Measurements from ENCODE around the gene FARP1. TPM values are rescaled to one million over a fixed set of nuclear protein-coding genes. Genes with fewer than 3 reads are reported as not detected.

The FARP1 gene, protein sequence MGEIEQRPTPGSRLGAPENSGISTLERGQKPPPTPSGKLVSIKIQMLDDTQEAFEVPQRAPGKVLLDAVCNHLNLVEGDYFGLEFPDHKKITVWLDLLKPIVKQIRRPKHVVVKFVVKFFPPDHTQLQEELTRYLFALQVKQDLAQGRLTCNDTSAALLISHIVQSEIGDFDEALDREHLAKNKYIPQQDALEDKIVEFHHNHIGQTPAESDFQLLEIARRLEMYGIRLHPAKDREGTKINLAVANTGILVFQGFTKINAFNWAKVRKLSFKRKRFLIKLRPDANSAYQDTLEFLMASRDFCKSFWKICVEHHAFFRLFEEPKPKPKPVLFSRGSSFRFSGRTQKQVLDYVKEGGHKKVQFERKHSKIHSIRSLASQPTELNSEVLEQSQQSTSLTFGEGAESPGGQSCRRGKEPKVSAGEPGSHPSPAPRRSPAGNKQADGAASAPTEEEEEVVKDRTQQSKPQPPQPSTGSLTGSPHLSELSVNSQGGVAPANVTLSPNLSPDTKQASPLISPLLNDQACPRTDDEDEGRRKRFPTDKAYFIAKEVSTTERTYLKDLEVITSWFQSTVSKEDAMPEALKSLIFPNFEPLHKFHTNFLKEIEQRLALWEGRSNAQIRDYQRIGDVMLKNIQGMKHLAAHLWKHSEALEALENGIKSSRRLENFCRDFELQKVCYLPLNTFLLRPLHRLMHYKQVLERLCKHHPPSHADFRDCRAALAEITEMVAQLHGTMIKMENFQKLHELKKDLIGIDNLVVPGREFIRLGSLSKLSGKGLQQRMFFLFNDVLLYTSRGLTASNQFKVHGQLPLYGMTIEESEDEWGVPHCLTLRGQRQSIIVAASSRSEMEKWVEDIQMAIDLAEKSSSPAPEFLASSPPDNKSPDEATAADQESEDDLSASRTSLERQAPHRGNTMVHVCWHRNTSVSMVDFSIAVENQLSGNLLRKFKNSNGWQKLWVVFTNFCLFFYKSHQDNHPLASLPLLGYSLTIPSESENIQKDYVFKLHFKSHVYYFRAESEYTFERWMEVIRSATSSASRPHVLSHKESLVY
- total RNA-seq = 10 to 100 TPM; 28.3 to 69.2 (median 36.4) TPM

DNA sequence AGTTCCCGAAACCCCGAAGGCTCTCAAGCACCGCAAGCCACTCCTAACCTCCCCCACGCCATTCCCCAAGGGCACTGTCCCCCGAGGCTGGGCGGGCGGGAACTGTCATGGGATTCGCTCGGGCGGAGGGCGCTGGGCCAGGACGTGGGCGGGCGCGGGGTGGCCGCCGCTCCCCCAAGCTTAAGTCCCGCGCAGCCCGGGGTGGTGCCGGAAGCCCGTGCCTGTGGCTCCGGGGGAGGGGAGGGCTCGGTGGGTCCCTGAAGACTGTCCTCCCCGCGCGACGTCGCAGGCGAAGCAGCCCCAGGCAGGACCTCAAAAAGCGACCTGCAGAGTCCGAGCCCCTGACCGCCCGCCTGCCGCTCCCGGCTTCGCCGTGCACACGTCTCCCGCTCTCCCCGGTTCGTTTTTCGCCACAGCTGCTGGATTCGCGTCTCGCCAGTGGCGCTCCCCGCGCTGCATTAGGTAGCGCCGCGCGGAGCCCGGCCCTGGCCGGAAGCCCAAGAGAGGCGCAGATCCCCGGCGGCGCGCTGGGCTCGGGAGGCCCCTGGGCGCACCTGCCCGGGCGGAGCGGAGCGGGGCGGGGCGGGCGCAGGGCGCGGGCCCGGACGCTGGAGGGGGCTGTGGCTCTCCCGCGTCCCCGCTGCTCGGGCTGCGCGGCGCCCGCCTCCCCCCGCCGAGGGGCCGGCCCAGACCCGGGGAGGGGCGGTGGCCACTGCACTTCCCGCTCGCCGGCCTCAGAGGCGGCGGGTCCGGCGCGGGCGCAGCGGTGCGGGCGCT is at the start of gene FARP1:
TSS of gene FARP1 (plus strand) at position 715 of the 777 bp plus-strand sequence. CDS start 70,149 bp downstream, outside the sequence.
- peaks cover 0 to 30% (median 8%) of the 10 kb centered on the region in 3 donors for H3K4me1 ChIP-seq
- WGBS, 2 donors (ENCODE audit: low coverage in 1 of 2) = no CpG with 5 or more reads among the region's 98 CpGs
- peak within 1 kb of the TSS; percentile 64 to 98 for H3K4me3 ChIP-seq
- TF ChIP-seq POLR2AphosphoS5 (IDR thresholded peaks at IDR 0.05) = no peak
- no peak for TF ChIP-seq EP300 (IDR thresholded peaks at IDR 0.05)
- TF ChIP-seq, protein P1, sequence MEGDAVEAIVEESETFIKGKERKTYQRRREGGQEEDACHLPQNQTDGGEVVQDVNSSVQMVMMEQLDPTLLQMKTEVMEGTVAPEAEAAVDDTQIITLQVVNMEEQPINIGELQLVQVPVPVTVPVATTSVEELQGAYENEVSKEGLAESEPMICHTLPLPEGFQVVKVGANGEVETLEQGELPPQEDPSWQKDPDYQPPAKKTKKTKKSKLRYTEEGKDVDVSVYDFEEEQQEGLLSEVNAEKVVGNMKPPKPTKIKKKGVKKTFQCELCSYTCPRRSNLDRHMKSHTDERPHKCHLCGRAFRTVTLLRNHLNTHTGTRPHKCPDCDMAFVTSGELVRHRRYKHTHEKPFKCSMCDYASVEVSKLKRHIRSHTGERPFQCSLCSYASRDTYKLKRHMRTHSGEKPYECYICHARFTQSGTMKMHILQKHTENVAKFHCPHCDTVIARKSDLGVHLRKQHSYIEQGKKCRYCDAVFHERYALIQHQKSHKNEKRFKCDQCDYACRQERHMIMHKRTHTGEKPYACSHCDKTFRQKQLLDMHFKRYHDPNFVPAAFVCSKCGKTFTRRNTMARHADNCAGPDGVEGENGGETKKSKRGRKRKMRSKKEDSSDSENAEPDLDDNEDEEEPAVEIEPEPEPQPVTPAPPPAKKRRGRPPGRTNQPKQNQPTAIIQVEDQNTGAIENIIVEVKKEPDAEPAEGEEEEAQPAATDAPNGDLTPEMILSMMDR (IDR thresholded peaks at IDR 0.05) = peak in 3 of 4 experiments; percentile 61 to 64 (median 64)
- TF ChIP-seq POLR2A (IDR thresholded peaks at IDR 0.05) = peak in 1 of 2 donors; percentile 58
- ATAC-seq = peak; percentile 95
- no peaks in the 10 kb centered on the region for H3K36me3 ChIP-seq
- H3K27me3 ChIP-seq = no peaks in the 10 kb centered on the region
- H3K9me3 ChIP-seq = no peaks in the 10 kb centered on the region
- peak within 1 kb of the TSS in 3 of 4 donors; percentile 78 to 84 (median 81) for H3K27ac ChIP-seq

DNA sequence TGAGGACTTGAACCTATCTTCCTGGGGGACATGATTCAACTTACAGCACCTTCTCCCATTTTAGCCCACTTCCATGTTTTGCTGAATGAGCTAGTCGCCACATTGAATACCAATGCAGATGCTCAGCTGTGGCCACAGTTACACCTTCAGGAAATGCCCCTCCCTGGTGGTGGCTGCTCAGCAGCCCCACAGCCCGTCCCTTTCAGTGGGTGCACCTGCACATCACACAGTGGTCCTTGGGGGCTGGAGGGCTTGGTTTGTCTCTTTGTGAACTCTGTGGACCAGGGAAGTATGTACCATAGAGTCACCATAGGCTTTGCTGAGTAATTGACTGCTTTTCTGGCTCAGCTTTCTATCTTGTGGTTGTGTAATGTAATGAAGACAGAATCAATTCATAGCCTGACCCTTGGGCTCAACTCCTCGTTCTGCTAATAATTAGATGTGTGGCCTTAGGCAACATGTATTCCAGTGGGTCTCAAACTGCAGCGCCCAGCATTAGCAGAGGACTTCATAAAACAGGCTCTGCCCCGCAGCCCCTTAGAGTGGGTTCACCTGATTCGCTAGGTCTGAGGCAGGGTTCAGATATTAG is 48.1 kb upstream of the FARP1 start:
- no peak overlapping the region for H3K4me3 ChIP-seq
- no peak overlapping the region for H3K27ac ChIP-seq
- H3K27me3 ChIP-seq = no peaks in the 10 kb centered on the region
- H3K36me3 ChIP-seq = no peaks in the 10 kb centered on the region
- 88 to 96% methylated on average over 4 to 5 of the region's 6 CpGs for WGBS, 2 donors (ENCODE audit: low coverage in 1 of 2)
- ATAC-seq = no peak
- TF ChIP-seq, protein P1 (IDR thresholded peaks at IDR 0.05) = no peak
- no peak for TF ChIP-seq EP300 (IDR thresholded peaks at IDR 0.05)
- no peak for TF ChIP-seq POLR2AphosphoS5 (IDR thresholded peaks at IDR 0.05)
- peaks cover 0 to 5% (median 0%) of the 10 kb centered on the region in 3 donors for H3K9me3 ChIP-seq
- H3K4me1 ChIP-seq = no peaks in the 10 kb centered on the region

DNA sequence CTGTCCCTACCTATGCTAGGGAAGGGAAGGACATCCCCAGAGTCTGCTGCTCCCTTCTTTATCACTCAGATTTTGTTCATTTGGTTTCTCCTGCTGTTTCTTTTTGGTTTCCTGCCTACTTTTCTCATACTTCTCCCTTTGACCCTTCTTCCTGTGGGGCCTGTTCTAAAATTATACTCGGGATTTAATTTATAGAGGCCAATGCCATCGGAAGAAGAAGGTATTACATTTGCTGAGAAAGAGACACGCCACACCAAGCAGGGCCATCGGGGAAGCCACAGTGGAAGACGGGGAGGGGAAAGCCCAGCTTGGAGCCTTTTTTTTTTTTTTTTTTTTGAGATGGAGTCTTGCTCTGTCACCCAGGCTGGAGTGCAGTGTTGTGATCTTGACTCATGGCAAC is 46.8 kb upstream of the FARP1 start:
- H3K27me3 ChIP-seq = no peaks in the 10 kb centered on the region
- H3K4me3 ChIP-seq = no peak overlapping the region
- 23 to 67% methylated on average over 1 to 5 of the region's 5 CpGs for WGBS, 2 donors (ENCODE audit: low coverage in 1 of 2)
- TF ChIP-seq POLR2AphosphoS5 (IDR thresholded peaks at IDR 0.05) (no peak), EP300 (IDR thresholded peaks at IDR 0.05) (no peak), POLR2A (IDR thresholded peaks at IDR 0.05) (no peak)
- TF ChIP-seq, protein P1 (IDR thresholded peaks at IDR 0.05) = no peak
- no peaks in the 10 kb centered on the region for H3K36me3 ChIP-seq
- no peaks in the 10 kb centered on the region for H3K4me1 ChIP-seq
- H3K27ac ChIP-seq = no peak overlapping the region
- ATAC-seq = no peak
- no peaks in the 10 kb centered on the region for H3K9me3 ChIP-seq

DNA sequence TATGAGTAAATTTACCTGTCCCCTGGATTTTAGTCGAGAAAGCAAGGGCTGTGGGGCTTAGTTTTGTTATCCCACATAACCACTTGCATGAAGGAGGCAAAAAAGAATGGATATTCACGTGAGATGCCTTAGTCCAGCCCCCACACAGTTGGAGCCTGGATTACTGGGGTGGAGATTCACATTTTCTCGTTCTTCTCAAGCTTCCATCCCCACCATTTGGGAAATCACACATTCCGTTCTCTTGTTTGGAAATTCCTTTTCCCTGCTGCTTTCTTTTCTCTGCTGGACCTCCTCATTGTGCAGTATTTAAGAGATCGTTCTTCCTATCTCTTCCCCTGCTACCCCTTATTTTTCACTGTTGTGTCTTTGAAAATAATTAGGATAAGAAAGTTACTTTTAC is 45.1 kb upstream of the FARP1 start:
- TF ChIP-seq POLR2AphosphoS5 (IDR thresholded peaks at IDR 0.05) = no peak
- TF ChIP-seq, protein P1 (IDR thresholded peaks at IDR 0.05) = no peak
- no peak for TF ChIP-seq POLR2A (IDR thresholded peaks at IDR 0.05)
- TF ChIP-seq EP300 (IDR thresholded peaks at IDR 0.05) = no peak
- WGBS, 2 donors (ENCODE audit: low coverage in 1 of 2) = 81% methylated on average over 5 of the region's 5 CpGs; no CpG with 5 or more reads in 1 of the 2 donors
- H3K36me3 ChIP-seq = no peaks in the 10 kb centered on the region
- H3K27me3 ChIP-seq = no peaks in the 10 kb centered on the region
- no peak for ATAC-seq
- no peak overlapping the region for H3K27ac ChIP-seq
- no peak overlapping the region for H3K4me3 ChIP-seq
- no peaks in the 10 kb centered on the region for H3K9me3 ChIP-seq
- H3K4me1 ChIP-seq = no peaks in the 10 kb centered on the region

Data from gastroesophageal sphincter (tissue), 4 donors.